HG03039 (cell line): ENCODE data around the gene TRAF3IP1.
"Not testable (repeated sequence)": the region's sequence is repeated elsewhere in the genome, so short reads cannot be mapped to it uniquely, and the experiment has no call there.

Experiments used
- ATAC-seq: cut with Tn5 transposase; IDR thresholded peaks from one replicate; pipeline ENCODE4 v1.9.1; 2021; ENCODE audit warnings: mild to moderate bottlenecking, moderate library complexity; ENCODE audit not compliant: unreplicated experiment

Gene TRAF3IP1

DNA sequence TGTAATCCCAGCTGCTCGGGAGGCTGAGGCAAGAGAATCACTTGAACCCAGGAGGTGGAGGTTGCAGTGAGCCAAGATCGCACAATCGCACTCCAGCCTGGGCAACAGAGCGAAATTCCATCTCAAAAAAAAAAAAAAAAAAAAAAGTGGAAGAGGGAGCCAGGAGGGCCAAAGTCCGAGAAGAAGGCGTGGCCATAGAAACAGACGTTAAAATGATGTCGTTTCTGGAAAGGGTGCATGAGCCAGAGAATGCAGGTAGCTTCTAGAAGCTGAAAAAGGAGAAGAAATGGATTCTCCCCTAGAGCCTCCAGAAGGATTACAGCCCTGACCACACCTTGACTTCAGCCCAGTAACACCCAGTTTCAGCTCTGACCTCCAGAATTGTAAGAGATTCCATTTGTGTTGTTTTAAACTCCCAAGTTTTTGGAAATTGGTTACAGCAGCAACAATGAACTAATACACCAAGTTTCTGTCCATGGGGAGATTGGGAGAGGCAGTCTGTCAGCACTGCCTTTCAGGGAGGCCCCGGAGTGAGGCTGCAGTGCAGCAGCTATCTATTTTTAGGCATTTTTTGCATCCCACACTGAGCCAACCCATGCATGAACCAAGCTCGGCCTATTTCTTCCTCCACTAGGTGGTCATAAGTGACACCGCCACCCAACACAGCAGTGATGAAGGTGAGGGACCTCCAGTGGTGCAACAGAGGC lies 14.2 kb upstream of the TRAF3IP1 start:
- no peak for ATAC-seq

DNA sequence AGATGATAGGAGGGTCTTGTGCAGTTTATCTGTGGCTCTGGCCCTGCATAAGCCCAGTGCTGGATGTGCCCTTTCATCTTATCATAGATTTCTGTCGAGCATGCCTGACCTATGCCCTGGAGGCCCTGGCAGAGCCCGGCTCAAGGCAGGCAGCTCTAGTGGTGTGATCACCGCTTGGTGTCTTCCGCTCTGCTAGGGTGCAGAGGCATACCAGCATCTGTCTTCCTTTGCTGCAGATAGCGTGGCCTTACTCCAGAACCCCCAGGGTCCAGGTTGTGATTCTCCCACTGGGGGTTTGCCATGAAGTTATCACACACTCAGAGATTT lies 13.7 kb upstream of the TRAF3IP1 start:
- ATAC-seq, result no peak

DNA sequence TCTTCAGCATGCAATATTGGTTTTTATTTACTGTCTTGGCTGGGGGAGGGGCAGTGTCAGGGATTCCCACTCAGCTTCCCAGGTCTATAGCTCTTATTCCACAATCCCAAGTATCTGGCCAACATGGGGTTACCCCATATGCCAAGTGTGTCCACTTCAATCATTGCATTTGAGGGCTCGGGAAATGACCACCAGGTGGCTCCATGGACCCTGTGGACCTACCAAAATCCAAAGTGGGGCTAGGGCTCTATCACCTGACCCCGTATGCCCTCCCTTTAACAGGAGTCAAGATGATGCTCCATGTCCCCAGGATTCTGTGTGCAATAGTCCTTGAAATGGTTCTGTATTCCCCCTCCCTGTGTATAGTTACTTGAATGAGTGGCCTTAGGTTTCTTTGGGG lies 12.1 kb upstream of the TRAF3IP1 start:
- ATAC-seq, result no peak

DNA sequence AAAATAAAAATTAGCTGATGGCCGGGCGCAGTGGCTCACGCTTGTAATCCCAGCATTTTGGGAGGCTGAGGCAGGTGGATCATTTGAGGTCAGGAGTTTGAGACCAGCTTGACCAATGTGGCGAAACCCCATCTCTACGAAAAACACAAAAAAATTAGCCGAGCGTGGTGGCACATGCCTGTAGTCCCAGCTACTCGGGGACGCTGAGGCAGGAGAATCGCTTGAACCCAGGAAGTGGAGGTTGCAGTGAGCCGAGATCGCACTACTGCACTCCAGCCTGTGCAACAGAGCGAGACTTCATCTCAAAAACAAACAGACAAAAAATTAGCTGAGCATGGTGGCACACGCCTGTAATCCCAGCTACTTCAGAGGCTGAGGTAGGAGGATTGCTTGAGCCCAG lies 9.6 kb upstream of the TRAF3IP1 start:
- ATAC-seq, result not testable (repeated sequence)

DNA sequence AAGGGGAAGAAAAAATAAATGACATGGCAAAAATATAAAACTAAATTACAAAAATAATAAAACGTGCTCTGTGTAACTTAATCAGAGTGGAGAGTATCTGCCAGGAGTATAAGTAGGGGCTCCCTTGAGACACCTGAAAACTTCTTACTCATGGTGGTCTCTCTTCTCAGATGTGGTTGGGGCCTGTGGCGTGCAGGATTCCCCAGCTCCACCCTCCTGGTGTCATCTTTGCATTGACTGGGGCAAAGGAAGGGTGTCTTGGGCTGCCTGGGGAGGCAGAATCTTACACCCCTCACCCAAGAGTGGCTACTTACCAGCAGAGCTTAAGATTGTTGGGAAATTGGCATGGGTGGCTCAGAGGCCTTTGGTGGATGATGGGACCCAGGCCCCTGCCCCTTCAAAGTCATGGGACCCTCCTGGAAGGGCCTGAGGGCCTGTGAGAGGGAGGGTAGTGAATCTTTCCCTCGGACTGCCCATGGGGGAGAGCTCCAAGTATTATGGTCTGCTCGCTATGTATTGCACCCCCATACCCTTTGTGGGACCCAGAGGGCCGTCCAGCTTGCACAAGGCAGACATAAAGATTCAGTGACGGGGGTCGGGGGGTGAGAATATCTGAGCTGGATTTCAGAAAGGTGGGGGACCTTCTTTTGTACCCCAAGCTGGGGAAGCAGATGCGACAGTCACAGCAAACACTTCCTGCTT lies 6.9 kb upstream of the TRAF3IP1 start:
- ATAC-seq, result no peak

DNA sequence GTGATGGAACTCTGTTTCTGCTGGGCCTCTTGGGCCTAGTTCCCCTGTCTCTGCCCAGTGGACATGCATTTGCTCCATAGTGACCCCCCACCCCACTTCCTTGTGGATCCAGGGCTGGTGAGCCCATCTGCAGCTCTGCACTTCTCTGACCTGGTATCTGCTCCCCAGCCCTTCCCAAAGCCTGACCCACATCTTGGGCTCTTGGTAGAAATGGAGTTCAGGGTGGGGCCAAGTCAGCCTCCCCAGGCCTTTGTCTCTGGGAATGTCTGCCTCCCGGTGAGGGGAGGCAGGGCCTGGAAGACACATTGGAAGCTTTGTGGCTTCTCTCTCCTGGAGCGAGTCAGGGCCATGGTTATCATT lies 6.3 kb upstream of the TRAF3IP1 start:
- no peak for ATAC-seq

DNA sequence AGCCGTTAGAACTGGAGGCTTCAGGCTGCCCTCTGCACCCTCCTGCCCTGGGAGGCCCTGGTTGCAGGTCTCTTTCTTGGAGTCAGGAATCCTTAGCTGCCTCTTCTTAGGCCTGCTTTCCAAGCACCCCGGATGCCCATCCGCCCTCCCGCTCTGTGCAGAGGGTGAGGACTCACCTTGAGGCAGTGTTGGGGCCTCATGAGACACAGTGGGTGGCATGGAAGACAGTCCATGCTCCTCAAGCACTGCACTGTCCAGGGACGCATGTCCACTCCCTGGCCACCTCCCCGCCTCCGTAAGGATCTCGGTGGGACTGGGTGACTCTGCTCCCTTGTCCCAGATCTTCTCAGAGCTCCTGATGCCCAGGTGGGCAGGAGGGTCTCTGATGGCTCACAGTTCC lies 5.7 kb upstream of the TRAF3IP1 start:
- no peak for ATAC-seq

DNA sequence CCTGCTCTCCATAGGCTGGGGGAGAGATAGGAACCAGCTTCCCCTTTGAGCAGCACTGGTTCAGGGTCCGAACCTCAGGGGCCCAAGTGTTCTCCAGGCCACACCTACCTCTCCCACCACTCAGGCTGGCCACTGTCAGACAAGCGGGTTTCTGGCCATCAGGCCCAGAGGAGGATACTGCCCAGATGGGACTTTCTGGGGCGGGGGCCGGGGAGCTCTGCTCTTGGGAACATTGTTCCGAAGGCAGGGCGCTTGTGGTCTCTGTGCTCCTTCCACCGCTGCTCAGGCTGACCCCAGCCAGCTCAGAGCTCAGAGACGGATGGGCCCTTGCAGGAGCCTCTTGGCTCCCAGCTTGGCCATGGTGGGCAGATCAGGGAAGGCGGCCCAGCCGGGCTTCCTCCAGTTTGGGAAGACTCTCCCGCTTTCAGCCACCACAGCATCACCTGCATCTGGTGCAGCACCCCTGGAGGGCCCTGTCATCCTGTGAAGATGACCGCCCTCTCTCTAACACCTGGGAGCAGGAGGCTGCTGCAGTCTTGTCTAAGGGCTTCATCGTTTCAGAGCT lies 5.2 kb upstream of the TRAF3IP1 start:
- no peak for ATAC-seq

DNA sequence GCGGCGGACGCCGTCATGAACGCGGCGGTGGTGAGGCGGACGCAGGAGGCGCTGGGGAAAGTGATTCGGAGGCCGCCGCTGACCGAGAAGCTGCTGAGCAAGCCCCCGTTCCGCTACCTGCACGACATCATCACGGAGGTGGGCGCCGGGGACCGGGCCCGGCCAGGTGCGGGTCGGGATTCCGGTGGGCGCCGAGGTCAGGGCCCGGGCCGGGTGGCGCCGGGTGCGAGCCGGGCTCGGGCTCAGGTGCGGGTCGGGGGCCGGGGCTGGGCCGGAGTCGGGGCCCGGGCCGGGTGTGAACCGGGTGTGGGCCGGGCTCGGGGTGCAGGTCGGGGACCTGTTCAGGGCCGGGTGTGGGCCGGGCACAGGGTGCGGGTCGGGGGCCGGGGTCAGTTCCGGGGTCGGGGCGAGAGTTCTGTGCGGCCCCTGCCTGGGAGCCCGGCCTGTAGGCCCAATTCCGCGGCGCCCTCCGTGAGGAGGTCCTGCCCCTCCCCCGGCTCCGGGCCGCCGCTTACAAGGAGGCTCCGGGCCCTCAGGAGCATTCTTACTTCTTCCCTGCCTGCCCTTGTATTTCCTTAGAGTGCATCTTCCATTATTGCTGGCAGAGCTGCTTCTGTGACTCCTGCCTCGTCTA lies 447 bp downstream of the TRAF3IP1 start:
- ATAC-seq, result peak; percentile 24

DNA sequence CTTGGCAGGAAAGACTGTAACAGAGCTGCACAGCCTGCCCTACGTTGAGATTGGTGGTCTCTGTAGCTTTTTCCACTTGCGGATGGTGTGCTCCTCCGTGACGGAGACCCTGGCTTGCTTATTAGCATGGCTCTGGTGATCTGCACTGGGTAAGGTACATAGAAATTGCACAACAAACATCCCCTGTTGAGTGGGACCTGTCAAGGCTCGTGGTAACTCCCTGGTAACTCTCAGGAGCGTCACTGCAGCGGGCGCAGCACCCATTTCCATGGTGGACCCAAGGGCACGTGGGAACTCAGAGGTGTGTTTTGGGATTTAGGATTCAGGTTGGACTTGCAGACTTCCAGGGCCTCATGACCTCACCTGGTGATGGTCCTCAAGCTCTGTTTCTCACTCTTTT lies 1.1 kb downstream of the TRAF3IP1 start:
- no peak for ATAC-seq

DNA sequence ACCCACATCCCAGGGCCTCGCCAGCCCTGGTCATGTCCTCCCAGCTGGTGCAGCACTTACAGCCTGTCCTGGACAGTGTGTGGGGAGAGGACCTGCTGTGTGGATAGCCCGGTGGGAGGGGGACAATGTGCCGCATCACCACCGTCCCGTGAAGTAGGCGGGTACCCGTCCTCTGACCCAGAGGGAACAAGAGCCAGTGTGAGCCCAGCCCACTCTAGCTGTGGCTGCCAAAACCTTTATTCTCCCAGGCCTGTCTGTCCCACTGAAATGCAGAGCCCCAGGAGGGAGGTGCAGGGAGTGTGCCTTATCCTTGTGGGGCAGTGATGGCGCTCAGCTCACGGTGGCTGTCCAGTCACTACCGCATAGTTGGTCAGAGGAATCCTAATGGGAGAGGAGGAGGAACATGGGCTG lies 1.7 kb downstream of the TRAF3IP1 start:
- ATAC-seq, result no peak

DNA sequence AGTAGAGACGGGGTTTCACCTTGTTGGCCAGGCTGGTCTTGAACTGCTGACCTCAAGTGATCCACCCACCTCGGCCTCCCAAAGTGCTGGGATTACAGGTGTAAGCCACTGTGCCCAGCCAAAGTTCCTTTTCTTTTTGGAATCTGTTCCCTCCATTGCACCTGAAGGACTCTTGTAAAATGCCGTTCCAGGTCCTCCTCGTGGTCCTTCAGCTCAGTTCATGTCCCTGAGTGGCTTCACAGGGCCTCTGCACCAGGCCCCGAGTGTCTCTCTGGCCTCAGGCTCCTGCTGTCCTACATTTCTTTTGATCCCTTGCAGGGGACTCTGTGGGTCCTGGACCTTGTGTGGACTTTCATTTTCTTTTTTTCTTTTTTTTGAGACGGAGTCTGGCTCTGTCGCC lies 3.9 kb downstream of the TRAF3IP1 start:
- ATAC-seq, result not testable (repeated sequence)

DNA sequence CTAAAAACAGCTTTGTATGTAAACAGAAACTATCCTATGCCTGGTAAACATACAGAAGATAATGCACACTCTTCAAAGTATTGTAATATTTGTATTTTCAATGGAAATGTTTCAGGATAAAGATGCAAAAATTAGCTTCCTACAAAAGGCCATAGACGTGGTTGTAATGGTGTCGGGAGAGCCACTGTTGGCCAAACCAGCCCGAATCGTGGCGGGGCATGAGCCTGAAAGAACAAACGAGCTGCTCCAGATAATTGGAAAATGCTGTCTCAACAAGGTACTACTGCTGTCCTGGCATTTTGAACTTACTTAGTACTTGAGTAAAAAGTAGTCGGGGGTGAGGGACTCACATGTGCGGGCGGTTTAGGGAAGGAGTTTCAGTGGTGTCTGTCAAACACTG lies 5.4 kb downstream of the TRAF3IP1 start:
- no peak for ATAC-seq

DNA sequence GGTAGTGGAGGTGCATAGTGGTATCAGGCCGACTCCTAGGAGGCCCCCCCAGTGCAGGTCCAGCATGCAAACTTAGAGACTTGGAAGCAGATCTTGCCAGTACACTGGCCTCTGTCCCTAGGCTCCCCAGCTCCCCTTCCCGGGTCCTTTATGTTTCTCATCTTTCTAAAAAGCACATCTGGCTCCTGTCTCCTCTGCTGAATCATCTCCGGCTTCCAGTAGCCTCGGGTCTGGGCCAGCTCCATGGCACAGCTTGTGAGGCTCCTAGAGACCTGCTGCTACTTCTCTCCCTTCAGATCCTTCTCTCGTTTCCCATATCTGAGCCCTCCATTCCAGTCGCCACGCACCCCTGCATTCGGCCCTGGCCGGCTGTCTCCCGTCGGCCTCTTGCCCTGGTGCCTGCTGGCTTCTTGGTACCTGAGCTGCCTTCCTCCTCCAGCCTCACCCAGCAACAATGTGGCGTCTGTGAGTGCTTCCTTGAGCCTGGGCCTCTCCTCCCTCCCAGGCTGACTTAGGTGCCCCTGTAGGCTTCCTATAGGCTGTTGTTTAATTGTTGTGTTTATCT lies 6.6 kb downstream of the TRAF3IP1 start:
- no peak for ATAC-seq

DNA sequence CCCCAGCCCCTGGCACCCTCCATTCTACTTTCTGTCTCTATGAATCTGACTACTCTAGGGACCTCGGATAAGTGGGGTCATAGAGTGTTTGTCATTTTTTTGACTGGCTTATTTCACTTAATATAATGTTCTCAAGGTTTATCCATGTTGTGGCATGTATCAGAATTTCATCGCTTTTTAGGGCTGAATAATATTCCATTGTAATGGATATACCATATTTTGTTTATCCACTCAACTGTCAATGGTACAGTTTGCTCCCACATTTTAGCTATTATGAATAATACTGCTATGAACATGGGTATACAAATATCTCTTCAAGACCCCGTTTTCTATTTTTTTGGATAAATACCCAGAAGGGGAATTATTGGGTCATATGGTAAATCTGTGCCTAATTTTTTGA lies 7.4 kb downstream of the TRAF3IP1 start:
- no peak for ATAC-seq

DNA sequence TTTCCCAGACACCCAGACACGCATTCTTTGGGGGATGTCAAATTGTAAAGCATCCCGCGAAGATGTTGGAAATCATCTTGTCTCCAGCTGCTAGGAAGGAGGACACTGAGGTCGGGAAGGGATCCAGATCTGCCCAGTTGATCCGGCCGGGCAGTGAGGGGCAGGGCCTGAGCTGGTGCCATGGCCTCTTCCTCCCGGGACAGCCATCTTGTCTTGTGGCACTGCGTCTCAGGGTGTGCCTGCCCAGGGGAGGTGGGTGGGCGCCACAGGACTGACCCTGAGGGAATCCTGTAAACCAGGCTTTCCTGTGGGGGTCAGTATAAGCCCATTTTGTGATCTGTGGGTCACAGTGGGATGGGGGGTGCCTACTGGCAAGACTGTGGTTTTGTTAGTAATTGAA lies 10.1 kb downstream of the TRAF3IP1 start:
- no peak for ATAC-seq

DNA sequence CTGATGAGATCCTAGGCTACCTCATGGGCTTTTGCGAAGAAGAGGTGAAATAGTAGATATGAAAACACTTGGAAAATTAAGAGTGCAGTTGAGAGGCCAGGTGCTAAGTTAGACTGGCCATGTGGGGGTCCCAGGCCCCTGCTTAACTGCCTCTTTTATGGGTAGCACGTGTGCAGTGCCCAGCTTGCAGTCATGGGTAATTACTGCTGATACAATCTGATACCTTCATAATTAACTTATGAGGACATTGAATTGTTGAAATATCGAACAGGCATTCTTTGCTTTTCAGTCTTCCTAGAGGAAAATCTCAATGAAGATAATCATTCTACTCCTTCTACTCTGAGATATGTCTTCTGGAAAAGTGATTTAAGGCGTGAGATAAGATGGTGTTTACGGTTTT lies 11.6 kb downstream of the TRAF3IP1 start:
- ATAC-seq, result no peak

DNA sequence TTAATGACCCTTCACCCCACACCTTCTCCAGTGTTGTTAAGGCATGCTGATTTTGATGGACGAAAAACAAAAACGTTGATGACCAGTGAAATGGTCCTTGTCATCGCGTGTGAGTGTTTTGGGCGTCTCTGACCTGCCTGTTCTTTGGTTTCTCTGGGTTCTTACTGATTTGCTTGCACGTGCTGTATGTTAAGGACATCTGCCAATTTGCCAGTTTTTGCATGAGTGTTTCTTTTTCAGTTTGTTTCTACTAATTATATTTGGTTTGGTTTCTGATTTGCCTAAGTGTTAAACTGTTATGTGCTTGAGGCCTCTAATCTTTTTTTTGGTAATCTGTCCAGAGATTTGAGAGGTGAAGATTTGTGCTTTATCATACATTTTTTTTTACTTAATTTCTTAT lies 14.6 kb downstream of the TRAF3IP1 start:
- ATAC-seq, result no peak

DNA sequence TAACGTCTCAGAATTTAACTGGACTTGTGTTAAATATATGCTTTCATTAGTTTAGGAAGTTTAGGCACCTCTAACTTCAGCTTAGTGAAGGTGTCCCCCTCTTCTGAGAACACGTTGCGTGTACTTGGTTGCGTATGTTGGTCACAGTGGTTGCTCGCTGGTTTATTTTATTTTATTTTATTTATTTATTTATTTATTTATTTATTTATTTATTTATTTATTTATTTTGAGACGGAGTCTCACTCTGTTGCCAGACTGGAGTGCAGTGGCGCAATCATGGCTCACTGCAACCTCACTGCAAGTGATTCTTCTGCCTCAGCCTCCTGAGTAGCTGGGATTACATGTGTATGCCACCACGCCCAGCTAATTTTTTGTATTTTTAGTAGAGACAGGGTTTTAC lies 15.3 kb downstream of the TRAF3IP1 start:
- ATAC-seq, result not testable (repeated sequence)

DNA sequence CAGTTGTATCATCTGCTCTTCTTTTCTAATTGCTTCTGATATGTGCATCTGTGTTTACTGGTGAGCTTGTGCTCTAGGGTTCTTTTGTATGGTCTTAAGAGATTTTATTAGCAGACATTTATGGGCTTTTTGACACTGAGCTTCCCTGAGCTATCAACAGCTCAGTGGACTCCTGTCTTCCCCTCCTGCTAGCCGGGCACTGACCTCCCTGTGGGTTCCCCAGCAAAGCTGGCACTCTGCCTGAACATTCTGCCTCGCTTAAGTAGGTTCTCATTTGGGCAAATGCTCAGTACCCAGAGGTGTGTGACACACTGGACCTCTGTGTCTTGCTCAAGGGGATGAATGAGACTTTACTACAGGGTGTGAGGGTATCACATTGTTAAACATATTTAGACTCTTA lies 15.8 kb downstream of the TRAF3IP1 start:
- ATAC-seq, result no peak

DNA sequence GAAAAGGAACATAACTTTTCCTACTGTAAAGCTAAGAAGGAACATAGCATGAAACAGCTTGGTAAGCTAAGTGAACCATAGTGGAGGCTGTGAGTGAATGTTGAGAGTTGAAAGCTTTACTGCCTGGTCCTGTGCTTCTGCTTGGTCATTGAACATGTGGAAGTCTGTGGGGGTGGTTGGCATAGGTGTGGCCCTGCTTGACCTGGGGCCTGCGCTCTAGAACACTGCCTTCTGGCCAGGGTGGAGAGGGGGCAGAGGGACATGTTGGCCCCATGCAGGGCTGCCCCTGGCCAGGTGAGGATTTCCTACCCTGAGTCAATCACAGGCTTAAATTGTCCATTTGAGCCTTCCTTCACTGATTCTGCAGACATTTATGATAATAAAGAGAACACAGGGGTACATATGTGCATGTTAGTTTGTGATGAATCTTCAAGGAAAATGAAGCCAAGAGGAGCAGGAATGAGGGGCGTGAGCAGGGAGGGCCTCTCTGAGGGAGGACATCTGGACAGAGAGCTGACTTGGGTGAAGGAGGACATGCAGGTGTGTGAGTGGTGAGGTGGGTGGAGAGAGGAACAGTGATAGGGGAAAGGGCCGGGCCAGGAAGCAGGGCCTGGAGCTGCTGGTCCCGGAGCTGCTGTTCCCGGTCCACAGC lies 16.6 kb downstream of the TRAF3IP1 start:
- ATAC-seq, result no peak
